GM18867 (cell line): ENCODE results near the gene OSBPL9.
"Not testable (repeated sequence)": the region's sequence is repeated elsewhere in the genome, so short reads cannot be mapped to it uniquely, and the experiment has no call there.

Experiments
- ATAC-seq: cut with Tn5 transposase; IDR thresholded peaks from one replicate; pipeline ENCODE4 v1.9.1; 2021; ENCODE audit warnings: mild to moderate bottlenecking, moderate library complexity; ENCODE audit not compliant: unreplicated experiment

Gene OSBPL9

DNA sequence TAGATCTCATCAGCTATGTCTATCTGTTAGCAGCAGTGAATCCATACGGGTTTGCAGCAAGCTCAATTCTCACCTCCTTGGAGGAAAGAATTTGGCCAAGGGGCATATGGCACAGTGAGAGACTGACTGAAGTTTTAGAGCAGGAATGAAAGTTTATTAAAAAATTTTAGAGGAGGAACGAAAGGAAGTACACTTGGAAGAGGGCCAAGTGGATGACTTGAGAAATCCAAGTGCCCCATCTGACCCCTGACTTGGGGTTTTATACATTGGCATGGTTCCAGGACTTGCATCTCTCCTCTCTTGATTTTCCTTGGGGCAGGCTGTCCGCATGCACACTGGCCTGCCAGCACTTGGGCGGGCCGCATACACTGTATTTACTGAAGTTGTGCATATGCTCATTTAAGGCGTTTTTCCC is 9.2 kb upstream of the OSBPL9 start:
- ATAC-seq: no peak

DNA sequence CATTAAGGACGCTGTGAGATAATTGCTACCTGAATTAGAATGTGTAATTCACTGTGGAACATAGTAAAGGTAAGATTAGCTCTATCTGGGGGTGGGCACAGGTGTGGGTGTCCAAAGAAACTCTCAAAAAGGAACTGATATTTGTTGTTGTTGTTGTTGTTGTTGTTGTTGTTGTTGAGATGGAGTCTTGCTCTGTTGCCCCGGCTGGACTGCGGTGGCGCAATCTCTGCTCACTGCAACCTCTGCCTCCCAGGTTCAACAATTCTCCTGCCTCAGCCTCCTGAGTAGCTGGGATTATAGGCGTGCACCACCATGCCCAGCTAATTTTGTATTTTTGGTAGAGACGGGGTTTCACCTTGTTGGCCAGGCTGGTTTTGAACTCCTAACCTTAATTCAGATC is 6.8 kb upstream of the OSBPL9 start:
- ATAC-seq: not testable (repeated sequence)

DNA sequence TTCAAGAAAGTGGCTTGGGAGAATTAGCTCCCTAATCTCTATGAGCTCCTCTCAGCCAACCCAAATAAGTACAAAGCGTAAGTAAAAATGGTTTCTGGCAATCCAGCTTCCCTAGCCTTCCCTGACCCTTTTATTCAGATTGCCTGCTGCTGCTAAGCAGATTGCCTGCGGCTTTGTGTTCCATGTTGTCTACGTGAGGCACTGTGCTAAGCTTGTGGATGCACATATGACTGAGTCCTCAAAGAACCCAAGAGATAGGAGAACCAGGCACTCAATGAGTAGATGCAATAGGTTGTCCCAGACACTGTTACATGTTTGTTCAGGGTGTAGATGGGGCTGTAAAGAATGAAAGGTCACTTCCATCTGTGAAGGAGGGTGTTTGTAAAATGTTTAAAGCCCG is 6.3 kb upstream of the OSBPL9 start:
- ATAC-seq: no peak

DNA sequence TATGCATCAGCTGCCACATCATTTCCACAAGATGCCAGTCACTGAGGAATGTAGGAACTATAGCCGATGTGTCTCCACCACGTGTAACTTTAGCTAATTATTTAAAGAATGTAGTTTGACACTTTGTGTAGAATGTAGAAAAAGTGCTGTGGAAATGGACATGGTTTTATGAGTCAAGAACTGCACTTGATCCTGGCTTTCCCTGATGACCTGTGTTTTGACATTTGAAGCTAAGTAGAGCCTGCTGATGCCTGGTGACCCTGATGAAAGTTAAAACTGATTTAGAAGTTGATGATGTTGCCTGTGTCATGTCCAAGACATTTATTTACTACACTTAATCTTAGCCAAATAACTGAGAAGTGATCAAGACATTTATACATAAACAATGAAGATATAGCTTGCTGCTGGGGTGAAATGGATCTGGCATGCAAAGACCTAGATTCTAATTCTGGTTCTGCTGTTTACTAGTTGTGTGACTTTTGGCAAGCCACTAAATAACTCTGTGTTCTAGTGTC is 4.4 kb upstream of the OSBPL9 start:
- no peak for ATAC-seq

DNA sequence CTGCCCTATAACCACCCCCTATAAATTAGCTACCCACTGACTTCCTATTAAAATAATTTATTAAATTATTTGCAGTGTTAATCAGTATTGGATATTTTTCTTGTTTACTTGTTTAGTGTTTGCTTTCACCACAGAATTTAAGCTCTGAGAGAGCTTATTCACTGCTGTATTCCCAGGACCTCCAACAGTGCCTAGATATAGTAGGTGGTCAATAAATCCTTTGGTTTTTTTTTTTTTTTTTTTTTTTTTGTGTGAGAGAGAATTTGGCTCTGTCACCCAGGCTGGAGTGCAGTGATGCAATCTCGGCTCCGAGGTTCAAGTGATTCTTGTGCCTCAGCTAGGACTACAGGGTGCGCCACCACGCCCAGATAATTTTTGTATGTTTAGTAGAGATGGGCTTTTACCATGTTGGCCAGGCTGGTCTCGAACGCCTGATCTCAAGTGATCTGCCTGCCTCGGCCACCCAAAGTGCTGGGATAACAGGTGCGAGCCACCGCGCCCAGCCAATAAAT is 1.1 kb upstream of the OSBPL9 start:
- ATAC-seq: no peak

DNA sequence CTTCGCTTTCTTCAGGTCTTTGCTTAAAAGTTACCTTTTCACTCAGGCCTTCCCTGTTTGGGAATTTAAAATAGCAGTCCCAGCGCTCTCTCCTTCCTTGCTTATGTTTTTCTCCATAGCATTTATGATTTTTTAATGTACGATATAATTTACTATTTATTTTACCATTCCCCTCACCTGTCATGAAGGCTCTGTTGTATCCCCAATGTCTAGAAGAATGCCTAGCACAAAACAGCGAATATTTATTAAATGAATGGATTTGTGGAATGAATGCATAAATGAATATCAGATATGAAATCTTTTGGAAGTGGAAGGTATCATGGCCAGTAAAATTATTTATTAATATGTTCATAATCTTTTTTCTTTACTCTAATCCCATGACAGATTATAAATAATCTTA is 402 bp upstream of the OSBPL9 start:
- ATAC-seq: no peak

DNA sequence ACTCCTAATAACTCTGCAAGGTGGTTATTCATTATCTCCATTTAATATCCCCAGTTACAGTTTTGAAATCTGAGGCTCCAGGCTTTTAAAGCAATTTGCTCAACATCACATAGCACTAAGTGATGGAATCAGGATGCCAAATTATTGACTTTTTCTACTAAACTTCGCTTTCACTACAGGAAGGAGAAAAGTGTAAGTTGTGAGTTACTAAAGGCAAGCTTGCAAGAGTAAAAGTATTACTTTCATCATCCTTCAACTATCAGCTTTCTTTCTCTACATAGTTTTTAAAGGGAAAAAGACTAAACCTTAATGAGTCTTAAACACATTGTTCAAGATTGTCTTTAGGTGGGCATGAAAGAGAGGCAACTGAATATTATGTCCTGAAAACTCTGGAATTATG is 1.8 kb downstream of the OSBPL9 start:
- no peak for ATAC-seq

DNA sequence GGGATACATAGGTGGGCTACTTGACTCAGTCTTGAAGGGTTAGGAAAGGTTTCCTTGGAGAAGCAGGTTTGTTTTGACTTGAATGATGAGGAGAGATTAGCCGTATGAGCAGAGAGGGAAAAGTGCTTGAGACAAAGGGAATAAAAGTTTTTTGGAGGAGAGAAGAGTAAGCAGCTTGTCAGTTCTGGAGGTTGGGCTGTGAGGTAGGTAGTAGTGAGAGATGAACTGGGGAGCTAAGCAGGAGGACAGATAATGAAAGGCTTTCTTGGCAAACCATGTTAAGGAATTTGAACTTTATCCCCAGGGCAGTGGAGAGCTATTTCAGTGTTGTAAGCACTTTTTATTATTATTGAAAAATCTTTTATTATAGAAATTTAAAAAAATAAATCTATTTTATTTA is 3.6 kb downstream of the OSBPL9 start:
- ATAC-seq: no peak

DNA sequence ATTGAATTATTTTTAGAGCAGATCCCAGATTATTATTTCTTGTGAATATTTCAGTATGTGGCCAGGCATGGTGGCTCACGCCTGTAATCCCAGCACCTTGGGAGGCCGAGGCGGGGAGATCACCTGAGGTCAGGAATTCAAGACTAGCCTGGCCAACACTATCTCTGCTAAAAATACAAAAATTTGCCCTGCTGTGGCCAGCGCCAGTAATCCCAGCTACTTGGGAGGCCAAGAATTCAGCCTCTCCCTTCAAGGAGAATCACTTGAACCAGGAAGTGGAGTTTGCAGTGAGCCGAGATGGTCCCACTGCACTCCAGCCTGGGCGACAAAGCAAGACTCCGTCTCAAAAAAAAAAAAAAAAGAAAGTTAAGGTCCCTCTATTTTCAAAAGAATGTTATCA is 4.3 kb downstream of the OSBPL9 start:
- ATAC-seq: no peak

DNA sequence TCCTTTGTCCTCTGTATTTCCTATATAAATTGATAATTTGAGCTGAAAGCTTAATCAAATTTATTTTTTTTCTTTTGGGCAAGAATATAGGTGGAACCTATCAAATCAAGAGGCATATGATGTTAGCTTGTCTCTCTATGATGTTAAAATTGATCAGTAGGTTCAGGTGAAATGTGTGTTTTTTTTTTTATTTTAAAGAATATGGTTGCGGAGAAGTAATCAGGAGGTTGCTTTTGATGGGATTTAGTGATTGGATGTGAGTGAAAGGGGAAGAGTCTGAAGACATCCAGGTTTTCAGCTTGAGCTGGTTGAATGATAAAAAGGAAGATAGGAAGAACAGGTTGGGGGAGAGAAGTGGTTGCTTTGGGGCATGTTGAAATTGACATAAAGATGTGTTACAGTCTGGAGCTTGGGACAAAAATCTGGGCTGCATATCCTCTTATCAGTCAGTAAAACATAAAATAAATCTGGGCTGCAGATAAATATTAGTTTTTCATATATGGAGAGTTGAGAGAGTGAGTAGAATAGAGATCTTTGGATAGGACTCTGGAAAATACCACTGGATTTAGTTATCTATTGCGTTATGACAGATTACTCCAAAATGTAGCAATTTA is 5.1 kb downstream of the OSBPL9 start:
- no peak for ATAC-seq

DNA sequence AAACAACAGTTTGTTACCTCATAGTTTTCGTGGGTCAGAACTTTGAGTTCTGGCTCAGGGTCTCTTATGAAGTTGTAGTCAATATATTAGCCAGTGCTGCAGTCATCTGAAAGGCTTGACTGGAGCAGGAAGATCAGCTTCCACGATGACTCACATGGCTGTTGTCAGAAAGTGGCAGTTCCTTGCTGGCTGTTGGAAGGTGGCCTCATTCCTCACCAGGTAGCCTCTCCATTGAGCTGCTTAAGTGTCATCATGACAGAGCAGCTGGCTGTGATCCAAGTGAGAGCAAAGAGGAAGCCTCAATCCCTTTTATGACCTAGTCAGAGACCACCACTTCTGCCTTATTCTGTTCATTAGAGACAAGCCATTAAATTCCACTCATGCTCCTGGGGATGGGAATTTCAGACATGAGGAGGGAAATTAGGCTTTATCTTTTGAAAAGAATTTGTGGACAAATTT is 5.6 kb downstream of the OSBPL9 start:
- no peak for ATAC-seq

DNA sequence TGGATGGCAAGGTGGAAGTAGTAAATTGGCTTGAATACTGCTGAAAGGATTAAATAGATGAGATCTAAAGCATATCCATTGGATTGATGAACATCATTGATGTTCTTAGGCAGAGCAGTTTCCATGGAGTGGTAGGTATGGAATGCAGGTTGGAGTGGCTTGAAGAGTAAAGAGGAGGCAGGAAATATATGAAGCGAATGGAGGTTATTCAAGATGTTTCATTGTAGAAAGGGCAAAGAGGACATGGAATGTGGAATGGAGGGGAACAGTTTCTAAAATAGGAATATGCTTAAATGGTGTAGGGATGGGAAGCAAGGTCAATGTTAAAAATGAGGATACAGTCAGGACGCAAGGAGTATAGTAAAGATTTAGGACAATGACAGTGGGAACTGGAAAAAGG is 6.1 kb downstream of the OSBPL9 start:
- no peak for ATAC-seq

DNA sequence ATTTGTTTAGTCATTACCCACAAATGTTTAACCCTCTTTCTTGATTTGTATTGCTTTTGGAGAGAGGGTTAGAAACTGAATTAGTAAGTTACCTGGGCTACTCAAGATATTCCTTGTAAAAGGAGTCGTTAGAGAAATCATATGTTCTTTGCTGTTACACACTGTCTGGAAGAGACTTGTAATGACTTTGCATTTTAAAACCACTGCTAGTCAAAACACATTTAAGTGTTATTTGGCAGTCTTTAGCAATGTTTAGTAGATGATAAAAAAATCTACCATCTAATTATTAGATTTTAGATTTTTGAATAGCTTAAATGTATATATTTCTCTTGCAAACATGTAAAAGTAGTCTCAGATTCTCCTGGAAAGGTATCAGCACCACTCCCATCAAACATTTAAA is 6.6 kb downstream of the OSBPL9 start:
- no peak for ATAC-seq

DNA sequence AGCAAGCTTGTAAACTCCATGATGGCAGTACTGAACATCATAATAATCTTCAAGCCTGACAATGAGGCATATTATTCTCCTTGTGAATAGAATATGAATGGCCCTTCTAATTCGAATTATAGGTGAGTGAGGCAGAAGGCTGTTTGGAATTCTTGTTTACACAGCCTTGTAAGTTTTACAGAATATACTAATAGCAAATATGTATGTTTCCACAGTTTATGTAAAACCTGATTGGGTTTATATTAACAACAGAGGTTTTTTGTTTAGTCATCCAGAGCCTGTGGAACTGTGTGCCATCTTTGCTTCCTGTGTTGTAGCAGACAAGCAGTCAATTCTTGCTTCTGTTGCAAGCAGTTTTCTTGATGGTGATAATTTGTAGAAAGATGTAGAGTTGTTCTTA is 8.0 kb downstream of the OSBPL9 start:
- no peak for ATAC-seq

DNA sequence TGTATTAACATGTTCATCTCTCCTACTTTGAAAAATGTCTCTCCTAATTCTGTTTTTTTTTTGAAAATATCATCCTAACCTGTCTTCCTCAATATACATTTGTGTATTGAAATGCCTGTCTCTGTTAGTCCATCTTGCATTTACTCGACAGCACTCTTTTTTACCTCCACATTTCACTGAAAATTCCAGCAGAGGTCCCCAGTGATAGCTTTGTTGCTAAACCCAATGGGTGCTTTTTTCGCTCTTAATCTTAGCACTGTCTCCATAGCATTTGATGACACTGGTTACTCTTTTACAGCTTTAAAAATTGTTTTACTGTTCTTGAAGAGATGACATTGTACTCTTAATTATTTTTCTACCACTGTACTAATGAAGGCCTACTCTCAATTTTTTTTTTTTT is 10.8 kb downstream of the OSBPL9 start:
- ATAC-seq: no peak

DNA sequence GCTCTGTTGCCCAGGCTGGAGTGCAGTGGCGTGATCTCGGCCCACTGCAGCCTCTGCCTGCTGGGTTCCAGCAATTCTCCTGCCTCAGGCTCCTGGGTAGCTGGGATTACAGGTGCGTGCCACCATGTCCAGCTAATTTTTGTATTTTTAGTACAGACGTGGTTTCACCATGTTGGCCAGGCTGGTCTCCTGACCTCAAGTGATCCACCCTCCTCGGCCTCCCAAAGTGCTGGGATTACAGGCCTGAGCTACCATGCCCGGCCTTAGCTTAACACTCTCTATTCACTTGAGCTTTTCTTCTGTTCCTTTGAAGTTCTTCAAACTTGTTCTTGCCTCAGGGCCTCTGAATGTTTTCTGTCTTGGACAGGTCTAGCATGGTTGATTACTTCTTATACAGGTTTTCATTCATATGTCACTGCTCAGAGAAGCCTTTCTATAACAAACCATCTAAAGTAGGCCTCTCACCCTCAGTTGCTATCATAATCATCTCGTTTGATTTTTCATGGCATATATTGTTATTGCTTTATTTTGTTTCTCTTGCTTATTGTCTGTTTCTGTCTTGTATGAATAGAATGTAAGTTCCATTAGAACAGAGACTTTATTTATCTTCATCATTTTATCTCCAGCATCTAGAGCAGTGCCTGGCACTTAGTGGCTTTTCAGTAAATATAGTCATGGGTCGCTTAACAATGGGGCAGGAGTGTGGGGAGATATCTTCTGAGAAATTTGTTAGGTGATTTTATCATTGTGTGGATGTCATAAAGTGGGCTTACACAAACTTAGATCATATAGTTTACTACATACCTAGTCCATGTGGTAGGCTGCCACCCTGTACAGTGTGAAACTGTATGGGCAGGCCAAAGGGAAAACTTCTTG is 12.1 kb downstream of the OSBPL9 start:
- no peak for ATAC-seq

DNA sequence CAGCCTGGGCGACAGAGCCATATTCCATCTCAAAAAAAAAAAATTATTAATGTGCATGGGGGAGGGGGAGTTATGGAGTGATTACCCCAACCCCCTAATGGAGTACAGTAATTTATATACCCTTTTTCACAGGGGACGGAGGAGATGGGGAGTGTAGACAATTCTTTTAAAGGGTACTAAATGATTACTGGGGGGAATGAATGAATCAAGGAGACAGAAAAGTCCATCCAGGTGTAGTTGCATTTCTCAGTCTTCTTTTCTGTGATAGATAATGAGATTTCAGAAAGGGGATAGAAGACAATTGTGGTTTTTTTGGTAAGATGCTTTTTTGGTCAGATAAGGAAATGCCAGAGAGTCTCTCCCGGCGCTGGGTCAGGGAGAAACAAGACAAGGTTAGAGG is 13.0 kb downstream of the OSBPL9 start:
- ATAC-seq: no peak

DNA sequence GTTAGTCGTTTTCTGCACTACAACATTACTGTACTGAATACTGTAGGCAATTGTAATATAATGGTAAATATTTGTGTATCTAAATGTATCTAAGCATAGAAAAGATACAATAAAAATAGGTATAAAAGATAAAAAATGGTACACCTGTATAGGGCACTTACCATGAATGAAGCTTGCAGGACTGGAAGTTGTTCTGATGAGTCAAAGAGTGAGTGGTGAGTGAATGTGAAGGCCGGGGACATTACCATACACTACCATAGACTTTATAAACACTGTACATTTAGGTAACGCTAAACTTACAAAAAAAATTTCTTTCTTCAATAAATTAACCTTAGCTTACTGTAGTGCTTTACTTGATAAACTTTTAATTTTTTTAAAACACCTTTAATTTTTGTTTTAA is 13.5 kb downstream of the OSBPL9 start:
- no peak for ATAC-seq

DNA sequence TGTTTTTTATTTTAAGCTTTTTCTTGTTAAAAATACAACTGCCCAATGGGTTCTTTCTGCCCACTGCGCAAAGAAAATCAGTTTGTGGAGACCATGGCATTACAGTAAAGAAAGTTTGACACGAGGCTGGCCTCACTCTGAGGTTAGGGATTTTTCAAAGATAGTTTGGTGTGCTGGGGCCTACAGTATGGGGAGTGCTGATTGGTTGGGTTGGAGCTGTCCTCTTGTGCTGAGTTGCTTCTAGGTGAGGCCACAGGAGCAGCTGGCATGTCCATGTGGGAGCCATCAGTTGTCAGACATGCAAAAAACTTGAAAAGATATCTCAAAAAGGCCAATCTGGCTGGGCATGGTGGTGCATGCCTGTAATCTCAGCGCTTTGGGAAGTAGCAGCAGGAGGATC is 14.0 kb downstream of the OSBPL9 start:
- no peak for ATAC-seq

DNA sequence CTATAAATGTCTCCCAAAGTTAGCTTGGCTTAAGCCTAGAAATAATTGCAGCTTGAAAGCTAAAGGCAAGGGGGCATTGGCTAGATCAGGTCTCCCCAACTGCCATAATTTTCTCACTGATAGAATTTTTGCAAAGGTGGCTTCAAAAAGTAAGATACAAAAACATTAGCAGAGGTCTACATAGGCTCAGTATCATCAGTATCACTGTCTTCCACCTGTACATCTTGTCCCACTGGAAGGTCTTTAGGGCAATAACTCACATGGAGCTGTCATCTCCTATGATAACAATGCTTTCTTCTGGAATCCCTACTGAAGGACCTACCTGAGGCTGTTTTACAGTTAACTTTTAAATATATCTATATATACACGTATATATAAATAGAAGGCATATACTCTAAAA is 14.9 kb downstream of the OSBPL9 start:
- ATAC-seq: no peak

DNA sequence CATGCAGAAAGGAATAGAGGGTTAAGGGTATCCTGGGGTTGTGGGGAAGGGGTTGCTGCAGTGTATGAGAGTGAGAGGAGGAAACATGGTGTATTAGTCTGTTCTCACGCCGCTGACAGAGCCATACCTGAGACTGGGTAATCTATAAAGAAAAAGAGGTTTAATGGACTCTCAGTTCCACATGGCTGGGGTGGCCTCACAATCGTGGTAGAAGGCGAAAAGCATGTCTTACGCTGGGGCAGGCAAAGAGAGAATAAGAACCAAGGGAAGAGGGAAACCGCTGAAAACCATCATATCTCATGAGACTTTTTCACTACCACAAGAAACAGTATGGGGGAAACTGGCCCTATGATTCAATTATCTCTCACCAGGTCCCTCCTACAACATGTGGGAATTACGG is 17.7 kb downstream of the OSBPL9 start:
- no peak for ATAC-seq

DNA sequence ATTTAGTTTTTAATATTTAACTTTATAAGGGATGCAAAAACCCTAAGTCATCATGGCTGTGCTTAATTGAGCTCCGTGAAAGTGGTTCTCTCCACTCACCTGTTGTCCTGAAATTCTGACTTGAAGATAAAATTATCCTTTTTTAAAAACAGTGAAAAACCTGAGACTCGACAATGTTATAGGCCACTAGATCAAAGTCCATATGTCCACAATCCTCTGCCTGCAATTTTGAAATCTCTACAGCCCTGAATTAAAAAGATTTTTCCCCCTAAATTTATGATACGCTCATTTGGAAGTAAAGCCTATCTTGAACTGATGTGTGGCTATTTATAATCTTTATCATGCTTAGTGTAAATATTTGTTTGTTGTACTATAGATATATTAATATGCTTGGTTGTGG is 18.7 kb downstream of the OSBPL9 start:
- no peak for ATAC-seq
